CD4-positive, alpha-beta T cell treated with Interleukin-15 for 4 hours (primary cell): ENCODE data around the gene ASPRV1.
A peak's percentile ranks its signal among the peaks of the same experiment; 100 is the strongest.
"Not testable (repeated sequence)": the region's sequence is repeated elsewhere in the genome, so short reads cannot be mapped to it uniquely, and the experiment has no call there.

ENCODE experiments used
- DNase-seq: peaks from one replicate; pipeline ENCODE4 v3.0.0-alpha.2; 2020; ENCODE audit warnings: low spot score

The ASPRV1 gene

GRCh38 chr2:69961496-69961895 lies at the start of gene ASPRV1:
Gene ASPRV1 (minus strand): TSS chr2:69961631. CDS start chr2:69961436, 195 bp downstream.
- DNase-seq: no peak

GRCh38 chr2:70010576-70011111 lies 49.2 kb upstream of the ASPRV1 start:
- no peak for DNase-seq

GRCh38 chr2:70009762-70010575 lies 48.5 kb upstream of the ASPRV1 start:
- no peak for DNase-seq

GRCh38 chr2:70008290-70008689 lies 46.9 kb upstream of the ASPRV1 start:
- DNase-seq: no peak

- DNase-seq: no peak
Measured at GRCh38 chr2:70007151-70007550, 45.7 kb upstream of the ASPRV1 start.

- DNase-seq: no peak
Measured at GRCh38 chr2:70006447-70006784, 45.0 kb upstream of the ASPRV1 start.

GRCh38 chr2:70005752-70006446 lies 44.5 kb upstream of the ASPRV1 start:
- DNase-seq: no peak

- no peak for DNase-seq
Measured at GRCh38 chr2:70005216-70005615, 43.8 kb upstream of the ASPRV1 start.

- no peak for DNase-seq
Measured at GRCh38 chr2:70003093-70003830, 41.8 kb upstream of the ASPRV1 start.

GRCh38 chr2:70002241-70002899 lies 40.9 kb upstream of the ASPRV1 start:
- peak; percentile 2 for DNase-seq

GRCh38 chr2:70000529-70000928 lies 39.1 kb upstream of the ASPRV1 start:
- DNase-seq: not testable (repeated sequence)

- DNase-seq: no peak
Measured at GRCh38 chr2:69998761-69999160, 37.3 kb upstream of the ASPRV1 start.

GRCh38 chr2:69997015-69997830 lies 35.8 kb upstream of the ASPRV1 start:
- peak; percentile 4 for DNase-seq

GRCh38 chr2:69995511-69995910 lies 34.1 kb upstream of the ASPRV1 start:
- DNase-seq: no peak

GRCh38 chr2:69994166-69994565 lies 32.7 kb upstream of the ASPRV1 start:
- DNase-seq: no peak

- DNase-seq: no peak
Measured at GRCh38 chr2:69993708-69994107, 32.3 kb upstream of the ASPRV1 start.

GRCh38 chr2:69993048-69993565 lies 31.7 kb upstream of the ASPRV1 start:
- no peak for DNase-seq

GRCh38 chr2:69992310-69993047 lies 31.0 kb upstream of the ASPRV1 start:
- no peak for DNase-seq

GRCh38 chr2:69989441-69990105 lies 28.1 kb upstream of the ASPRV1 start:
- no peak for DNase-seq

- DNase-seq: no peak
Measured at GRCh38 chr2:69989009-69989408, 27.6 kb upstream of the ASPRV1 start.
